ENCODE results near the gene PCGF2. TPM values are rescaled to one million over a fixed set of nuclear protein-coding genes. Genes with fewer than 3 reads are reported as not detected.

Gene PCGF2
- total RNA-seq, 1 experiment from 2014 or later, result 3.3 TPM

- DNase-seq (ENCODE audit: low read depth), result peak; percentile 44
Measured at GRCh38 chr17:38751144-38751807, 3.1 kb upstream of the PCGF2 start.

- DNase-seq (ENCODE audit: low read depth), result no peak
Measured at GRCh38 chr17:38750312-38751121, 2.4 kb upstream of the PCGF2 start.

- no peak for DNase-seq (ENCODE audit: low read depth)
Measured at GRCh38 chr17:38750044-38750311, 1.8 kb upstream of the PCGF2 start.

GRCh38 chr17:38749223-38750043 lies 1.3 kb upstream of the PCGF2 start:
- DNase-seq (ENCODE audit: low read depth), result peak; percentile 85

- DNase-seq (ENCODE audit: low read depth), result no peak
Measured at GRCh38 chr17:38748892-38749222, 721 bp upstream of the PCGF2 start.

- peak; percentile 39 for DNase-seq (ENCODE audit: low read depth)
Measured at GRCh38 chr17:38747463-38748148, 530 bp downstream of the PCGF2 start.

GRCh38 chr17:38746849-38747462 lies 1.2 kb downstream of the PCGF2 start:
- DNase-seq (ENCODE audit: low read depth), result no peak

GRCh38 chr17:38746004-38746848 lies 1.9 kb downstream of the PCGF2 start:
- DNase-seq (ENCODE audit: low read depth), result no peak

- no peak for DNase-seq (ENCODE audit: low read depth)
Measured at GRCh38 chr17:38745545-38745944, 2.6 kb downstream of the PCGF2 start.

GRCh38 chr17:38743556-38744171 lies 4.5 kb downstream of the PCGF2 start:
- DNase-seq (ENCODE audit: low read depth), result no peak

- DNase-seq (ENCODE audit: low read depth), result peak; percentile 54
Measured at GRCh38 chr17:38742411-38743308, 5.5 kb downstream of the PCGF2 start.

- DNase-seq (ENCODE audit: low read depth), result no peak
Measured at GRCh38 chr17:38741921-38742410, 6.2 kb downstream of the PCGF2 start.

- no peak for DNase-seq (ENCODE audit: low read depth)
Measured at GRCh38 chr17:38741461-38741860, 6.7 kb downstream of the PCGF2 start.

GRCh38 chr17:38740806-38741205 lies 7.3 kb downstream of the PCGF2 start:
- no peak for DNase-seq (ENCODE audit: low read depth)

- no peak for DNase-seq (ENCODE audit: low read depth)
Measured at GRCh38 chr17:38740044-38740443, 8.1 kb downstream of the PCGF2 start.

- DNase-seq (ENCODE audit: low read depth), result no peak
Measured at GRCh38 chr17:38739305-38739704, 8.8 kb downstream of the PCGF2 start.

- DNase-seq (ENCODE audit: low read depth), result no peak
Measured at GRCh38 chr17:38738686-38739085, 9.4 kb downstream of the PCGF2 start.

- DNase-seq (ENCODE audit: low read depth), result no peak
Measured at GRCh38 chr17:38738007-38738662, 10.0 kb downstream of the PCGF2 start.
